GM12874 (cell line): Measurements from ENCODE around the gene ARHGEF6.

Source experiments
- CTCF ChIP-seq: IDR thresholded peaks from 2 replicates; pipeline ENCODE4 v1.5.1; 2011; ENCODE audit warnings: low read depth, mild to moderate bottlenecking, control low read depth, low read length, moderate library complexity; ENCODE audit not compliant: insufficient read depth

Gene ARHGEF6, protein sequence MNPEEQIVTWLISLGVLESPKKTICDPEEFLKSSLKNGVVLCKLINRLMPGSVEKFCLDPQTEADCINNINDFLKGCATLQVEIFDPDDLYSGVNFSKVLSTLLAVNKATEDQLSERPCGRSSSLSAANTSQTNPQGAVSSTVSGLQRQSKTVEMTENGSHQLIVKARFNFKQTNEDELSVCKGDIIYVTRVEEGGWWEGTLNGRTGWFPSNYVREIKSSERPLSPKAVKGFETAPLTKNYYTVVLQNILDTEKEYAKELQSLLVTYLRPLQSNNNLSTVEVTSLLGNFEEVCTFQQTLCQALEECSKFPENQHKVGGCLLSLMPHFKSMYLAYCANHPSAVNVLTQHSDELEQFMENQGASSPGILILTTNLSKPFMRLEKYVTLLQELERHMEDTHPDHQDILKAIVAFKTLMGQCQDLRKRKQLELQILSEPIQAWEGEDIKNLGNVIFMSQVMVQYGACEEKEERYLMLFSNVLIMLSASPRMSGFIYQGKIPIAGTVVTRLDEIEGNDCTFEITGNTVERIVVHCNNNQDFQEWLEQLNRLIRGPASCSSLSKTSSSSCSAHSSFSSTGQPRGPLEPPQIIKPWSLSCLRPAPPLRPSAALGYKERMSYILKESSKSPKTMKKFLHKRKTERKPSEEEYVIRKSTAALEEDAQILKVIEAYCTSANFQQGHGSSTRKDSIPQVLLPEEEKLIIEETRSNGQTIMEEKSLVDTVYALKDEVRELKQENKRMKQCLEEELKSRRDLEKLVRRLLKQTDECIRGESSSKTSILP

DNA sequence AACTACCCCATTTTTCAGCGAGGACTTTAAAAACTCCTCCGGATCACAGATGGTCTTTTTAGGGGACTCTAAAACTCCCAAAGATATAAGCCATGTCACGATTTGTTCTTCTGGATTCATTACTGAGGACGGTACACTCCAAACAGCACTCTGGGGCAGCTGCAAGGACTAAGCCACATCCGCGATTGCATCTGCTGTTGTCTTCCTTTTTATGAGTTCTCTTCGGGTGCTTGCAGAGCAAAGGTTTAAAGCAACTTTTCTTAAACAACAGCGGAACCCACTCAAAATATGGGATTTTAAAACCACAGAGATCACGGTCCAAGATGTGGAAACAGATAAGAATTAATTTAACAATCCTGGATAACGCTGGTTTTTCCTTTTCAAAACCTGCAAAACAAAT is at the start of gene ARHGEF6:
Gene ARHGEF6, minus strand, starts transcription at position 170 of the 400 bp plus-strand sequence. Its CDS starts 50 bp downstream, at position 120.
- no peak for TF ChIP-seq CTCF

- no peak for TF ChIP-seq CTCF
Observed at GRCh38 chrX:136829413-136829812, 48.7 kb upstream of the ARHGEF6 start.

GRCh38 chrX:136828830-136829229 is 48.1 kb upstream of the ARHGEF6 start:
- TF ChIP-seq CTCF, result no peak

DNA sequence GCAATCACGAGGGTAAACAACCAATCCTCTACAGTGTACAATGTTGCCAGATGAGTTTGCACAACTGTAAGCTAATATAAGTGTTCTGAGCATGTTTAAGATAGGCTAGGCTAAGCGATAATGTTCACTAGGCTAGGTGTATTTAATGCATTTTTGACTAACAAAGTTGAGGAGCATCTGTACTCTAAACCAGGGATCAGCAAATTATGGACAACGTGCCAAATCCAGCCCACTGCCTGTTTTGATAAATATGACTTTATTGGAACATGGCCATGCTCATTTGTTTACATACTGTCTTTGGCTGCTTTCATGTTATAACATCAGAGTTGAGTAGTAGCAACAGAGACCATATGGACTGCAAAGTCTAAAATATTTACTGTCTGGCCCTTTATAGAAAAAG is 46.3 kb upstream of the ARHGEF6 start:
- TF ChIP-seq CTCF, result no peak

- TF ChIP-seq CTCF, result no peak
Observed at GRCh38 chrX:136825771-136826170, 45.0 kb upstream of the ARHGEF6 start.

GRCh38 chrX:136823175-136823574 is 42.4 kb upstream of the ARHGEF6 start:
- no peak for TF ChIP-seq CTCF

DNA sequence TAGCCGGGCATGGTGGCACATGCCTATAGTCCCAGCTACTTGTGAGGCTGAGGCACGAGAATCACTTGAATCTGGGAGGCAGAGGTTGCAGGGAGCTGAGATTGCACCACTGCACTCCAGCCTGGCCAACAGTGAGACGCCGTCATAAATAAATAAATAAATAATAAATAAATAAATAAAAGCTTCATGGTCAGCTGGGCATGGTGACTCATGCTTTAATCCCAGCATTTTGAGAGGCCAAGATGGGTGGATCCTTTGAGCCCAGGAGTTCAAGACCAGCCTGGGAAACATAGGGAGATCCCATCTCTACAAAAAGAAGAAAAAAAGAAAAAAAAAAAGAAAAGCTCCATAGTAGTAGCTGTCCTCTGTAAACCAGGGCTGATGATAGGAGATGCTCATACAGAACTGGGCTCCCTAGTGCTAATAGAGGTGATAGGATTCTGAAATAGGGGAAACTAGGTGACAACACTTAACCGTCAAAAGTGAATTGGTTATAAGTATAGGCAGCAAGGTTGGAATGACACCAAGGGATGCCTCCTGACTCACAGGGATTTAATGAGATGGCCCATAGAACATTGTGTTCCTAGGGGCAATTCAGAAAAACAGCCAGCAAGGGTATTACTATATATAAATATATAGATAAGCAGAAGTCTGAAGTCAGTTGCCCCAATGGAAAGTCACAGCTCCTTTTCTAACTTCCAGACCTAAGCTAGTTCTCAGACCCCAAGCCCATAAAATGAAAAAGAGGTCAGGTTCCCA is 41.8 kb upstream of the ARHGEF6 start:
- no peak for TF ChIP-seq CTCF
